ENCODE data around the gene RAB37.

The RAB37 gene

GRCh38 chr17:74748279-74748528 is 11.1 kb downstream of the RAB37 start:
- no peak for TF ChIP-seq CTCF (IDR thresholded peaks at IDR 0.05; ENCODE audit: control insufficient read depth, insufficient read depth, low read depth, low read length, missing control alignments)
- DNase-seq (ENCODE audit: low read depth) = no peak
- H3K4me3 ChIP-seq (ENCODE audit: control insufficient read depth, low read depth, low read length) = peak overlapping the region; percentile 52

GRCh38 chr17:74748529-74749278 is 11.6 kb downstream of the RAB37 start, which contains the start of gene NHERF1:
TSS of gene NHERF1 (plus strand) at chr17:74748628. CDS start at chr17:74748847, 219 bp downstream.
- DNase-seq (ENCODE audit: low read depth) = peak; percentile 55
- peak within 1 kb of the TSS; percentile 52 for H3K4me3 ChIP-seq (ENCODE audit: control insufficient read depth, low read depth, low read length)
- peak; percentile 18 for TF ChIP-seq CTCF (IDR thresholded peaks at IDR 0.05; ENCODE audit: control insufficient read depth, insufficient read depth, low read depth, low read length, missing control alignments)

GRCh38 chr17:74749279-74750038 is 12.4 kb downstream of the RAB37 start:
- no peak for DNase-seq (ENCODE audit: low read depth)
- no peak for TF ChIP-seq CTCF (IDR thresholded peaks at IDR 0.05; ENCODE audit: control insufficient read depth, insufficient read depth, low read depth, low read length, missing control alignments)

GRCh38 chr17:74750039-74750326 is 12.9 kb downstream of the RAB37 start:
- DNase-seq (ENCODE audit: low read depth) = no peak
- TF ChIP-seq CTCF (IDR thresholded peaks at IDR 0.05; ENCODE audit: control insufficient read depth, insufficient read depth, low read depth, low read length, missing control alignments) = no peak
- peak overlapping the region; percentile 46 for H3K4me3 ChIP-seq (ENCODE audit: control insufficient read depth, low read depth, low read length)

More at GRCh38 chr17:74749279-74750038, 12.4 kb downstream of the RAB37 start:
- H3K4me3 ChIP-seq (ENCODE audit: control insufficient read depth, low read depth, low read length) = peak overlapping the region; percentile 46

GRCh38 chr17:74750327-74751069 is 13.4 kb downstream of the RAB37 start:
- TF ChIP-seq CTCF (IDR thresholded peaks at IDR 0.05; ENCODE audit: control insufficient read depth, insufficient read depth, low read depth, low read length, missing control alignments) = no peak
- no peak overlapping the region for H3K4me3 ChIP-seq (ENCODE audit: control insufficient read depth, low read depth, low read length)
- DNase-seq (ENCODE audit: low read depth) = no peak

GRCh38 chr17:74752415-74752814 is 15.4 kb downstream of the RAB37 start:
- no peak overlapping the region for H3K4me3 ChIP-seq (ENCODE audit: control insufficient read depth, low read depth, low read length)
- no peak for TF ChIP-seq CTCF (IDR thresholded peaks at IDR 0.05; ENCODE audit: control insufficient read depth, insufficient read depth, low read depth, low read length, missing control alignments)
- DNase-seq (ENCODE audit: low read depth) = no peak
